ENCODE data around the gene GSTK1.

DNA sequence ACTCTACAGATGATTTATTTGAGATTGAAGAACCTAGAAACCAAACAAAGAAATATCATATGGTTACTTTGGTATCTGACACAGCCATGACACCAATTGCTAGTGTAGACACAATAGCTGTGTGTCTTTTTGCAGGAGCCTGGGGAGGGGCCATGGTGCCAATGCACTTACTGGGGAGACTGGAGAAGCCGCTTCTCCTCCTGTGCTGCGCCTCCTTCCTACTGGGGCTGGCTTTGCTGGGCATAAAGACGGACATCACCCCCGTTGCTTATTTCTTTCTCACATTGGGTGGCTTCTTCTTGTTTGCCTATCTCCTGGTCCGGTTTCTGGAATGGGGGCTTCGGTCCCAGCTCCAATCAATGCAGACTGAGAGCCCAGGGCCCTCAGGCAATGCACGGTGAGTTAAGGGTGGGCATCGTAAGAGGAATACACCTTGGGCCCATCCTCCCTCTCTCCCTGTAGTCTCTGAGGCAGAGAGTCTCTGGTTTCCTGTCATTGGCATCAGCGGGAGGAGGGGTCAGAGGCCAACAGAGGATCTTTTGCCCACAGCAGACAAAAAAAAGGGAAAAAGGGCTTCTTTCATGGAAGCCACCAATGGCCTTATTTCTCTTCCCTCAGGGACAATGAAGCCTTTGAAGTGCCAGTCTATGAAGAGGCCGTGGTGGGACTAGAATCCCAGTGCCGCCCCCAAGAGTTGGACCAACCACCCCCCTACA is 22.7 kb downstream of the GSTK1 start:
- TF ChIP-seq, protein P1, sequence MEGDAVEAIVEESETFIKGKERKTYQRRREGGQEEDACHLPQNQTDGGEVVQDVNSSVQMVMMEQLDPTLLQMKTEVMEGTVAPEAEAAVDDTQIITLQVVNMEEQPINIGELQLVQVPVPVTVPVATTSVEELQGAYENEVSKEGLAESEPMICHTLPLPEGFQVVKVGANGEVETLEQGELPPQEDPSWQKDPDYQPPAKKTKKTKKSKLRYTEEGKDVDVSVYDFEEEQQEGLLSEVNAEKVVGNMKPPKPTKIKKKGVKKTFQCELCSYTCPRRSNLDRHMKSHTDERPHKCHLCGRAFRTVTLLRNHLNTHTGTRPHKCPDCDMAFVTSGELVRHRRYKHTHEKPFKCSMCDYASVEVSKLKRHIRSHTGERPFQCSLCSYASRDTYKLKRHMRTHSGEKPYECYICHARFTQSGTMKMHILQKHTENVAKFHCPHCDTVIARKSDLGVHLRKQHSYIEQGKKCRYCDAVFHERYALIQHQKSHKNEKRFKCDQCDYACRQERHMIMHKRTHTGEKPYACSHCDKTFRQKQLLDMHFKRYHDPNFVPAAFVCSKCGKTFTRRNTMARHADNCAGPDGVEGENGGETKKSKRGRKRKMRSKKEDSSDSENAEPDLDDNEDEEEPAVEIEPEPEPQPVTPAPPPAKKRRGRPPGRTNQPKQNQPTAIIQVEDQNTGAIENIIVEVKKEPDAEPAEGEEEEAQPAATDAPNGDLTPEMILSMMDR (IDR thresholded peaks at IDR 0.05) = no peak
- no peak for TF ChIP-seq POLR2A (IDR thresholded peaks at IDR 0.05)

Data from heart left ventricle (tissue), 13 donors.